A673 (cell line): ENCODE measurements around the gene SUPT20HL2.

Source experiments
- CTCF ChIP-seq: fragments of 300-800, 200-600 bp; sonication (generic); conservative IDR thresholded peaks from 2 replicates; pipeline ENCODE4 v1.5.1; 2017; ENCODE audit warnings: low read depth, mild to moderate bottlenecking, antibody characterized with exemption, low read length, moderate library complexity, mixed read lengths
- EZH2 ChIP-seq: fragments of 200-600 bp; sonication (generic); IDR thresholded peaks from 2 replicates; pipeline ENCODE4 v1.6.1; 2017; ENCODE audit warnings: borderline replicate concordance, low read depth, mild to moderate bottlenecking, mixed read lengths, antibody characterized with exemption, low read length; ENCODE audit not compliant: poor library complexity, severe bottlenecking

- no peak for TF ChIP-seq EZH2
- no peak for TF ChIP-seq CTCF
Measured at GRCh38 chrX:24317567-24317966, 3.7 kb upstream of the SUPT20HL2 start.
